ENCODE results near the gene MX2.
"Not testable (repeated sequence)": the region's sequence is repeated elsewhere in the genome, so short reads cannot be mapped to it uniquely, and the experiment has no call there.

Gene MX2

GRCh38 chr21:41422546-41423304, 60.9 kb downstream of the MX2 start (continued):
- TF ChIP-seq ZBTB49 (tag by site-specific recombination; IDR thresholded peaks at IDR 0.05; ENCODE audit: low read depth) (no peak), GLI2 (tag by site-specific recombination; IDR thresholded peaks at IDR 0.05; ENCODE audit: borderline replicate concordance, low read depth) (no peak), ZIC2 (tag by site-specific recombination; IDR thresholded peaks at IDR 0.05) (no peak), ZNF341 (tag by site-specific recombination; IDR thresholded peaks at IDR 0.05; ENCODE audit: low read depth) (no peak), PRDM4 (tag by site-specific recombination; IDR thresholded peaks at IDR 0.05) (no peak), ZNF433 (tag by site-specific recombination; IDR thresholded peaks at IDR 0.05; ENCODE audit: low read depth) (no peak), TCF7L2 (IDR thresholded peaks at IDR 0.05; ENCODE audit: borderline replicate concordance, low read depth, low read length) (no peak)

- H3K4me1 ChIP-seq (ENCODE audit: control insufficient read depth, insufficient read depth, low read length); H3K4me3 ChIP-seq (ENCODE audit: low read depth, low read length); H3K9me3 ChIP-seq (ENCODE audit: control insufficient read depth, insufficient read depth, low read depth, low read length); POLR2A ChIA-PET; H3K27ac ChIP-seq (ENCODE audit: extremely low read depth, low read depth, low read length); H3K36me3 ChIP-seq (ENCODE audit: control insufficient read depth in 2 of 2, insufficient read depth in 1 of 2, low read length in 2 of 2): not testable (repeated sequence)
- CTCF ChIA-PET, result interaction anchor here (0.6 to 1.3 kb wide), 2 partner anchors 140 to 256 kb away, joined by 5 read pairs; no protein-coding TSS in a partner anchor
Observed at GRCh38 chr21:41423305-41423636, 61.4 kb downstream of the MX2 start.

- POLR2A ChIA-PET, result no interaction called here
- Histone ChIP-seq H3K9me3 (ENCODE audit: control insufficient read depth, insufficient read depth, low read depth, low read length) (no peaks in the 10 kb centered on the region), H3K36me3 (ENCODE audit: control insufficient read depth in 2 of 2, insufficient read depth in 1 of 2, low read length in 2 of 2) (no peaks in the 10 kb centered on the region), H3K27ac (ENCODE audit: extremely low read depth, low read depth, low read length) (no peak overlapping the region), H3K4me1 (ENCODE audit: control insufficient read depth, insufficient read depth, low read length) (0 out of 2 replicates have a peak, but pooled peaks cover 2% of the 10 kb centered on the region), H3K4me3 (ENCODE audit: low read depth, low read length) (no peak overlapping the region)
- CTCF ChIA-PET, result no interaction called here
- TF ChIP-seq ZNF184 (tag by site-specific recombination; IDR thresholded peaks at IDR 0.05), result no peak
- no peak for TF ChIP-seq ZNF391 (tag by site-specific recombination; IDR thresholded peaks at IDR 0.05; ENCODE audit: borderline replicate concordance, low read depth)
- no peak for TF ChIP-seq FEZF1 (tag by site-specific recombination; IDR thresholded peaks at IDR 0.05)
- TF ChIP-seq ZNF394 (tag by site-specific recombination; IDR thresholded peaks at IDR 0.05; ENCODE audit: borderline replicate concordance), result no peak
- TF ChIP-seq ZNF404 (tag by site-specific recombination; IDR thresholded peaks at IDR 0.05), result no peak
- no peak for TF ChIP-seq ZBTB48 (tag by site-specific recombination; IDR thresholded peaks at IDR 0.05)
- TF ChIP-seq ZNF488 (tag by site-specific recombination; IDR thresholded peaks at IDR 0.05), result no peak
- no peak for TF ChIP-seq ZNF513 (tag by site-specific recombination; IDR thresholded peaks at IDR 0.05)
- no peak for TF ChIP-seq ZNF518A (tag by site-specific recombination; conservative IDR thresholded peaks at IDR 0.05; ENCODE audit: low read depth)
- TF ChIP-seq ZNF433 (tag by site-specific recombination; IDR thresholded peaks at IDR 0.05; ENCODE audit: low read depth), result no peak
- TF ChIP-seq ZNF202 (tag by site-specific recombination; IDR thresholded peaks at IDR 0.05; ENCODE audit: borderline replicate concordance), result no peak
- no peak for TF ChIP-seq ZNF600 (tag by site-specific recombination; IDR thresholded peaks at IDR 0.05)
- no peak for TF ChIP-seq EGR2 (tag by site-specific recombination; IDR thresholded peaks at IDR 0.05; ENCODE audit: low read depth)
- no peak for TF ChIP-seq GLI2 (tag by site-specific recombination; IDR thresholded peaks at IDR 0.05; ENCODE audit: borderline replicate concordance, low read depth)
Observed at GRCh38 chr21:41425588-41425953, 63.7 kb downstream of the MX2 start.
